Gastroesophageal sphincter (tissue), 3 donors: ENCODE measurements around the gene PDE2A.

Experiments
- CTCF ChIP-seq, 4 experiments: fragments of 200-600 bp in 2 of 4; fragments of 450-650 bp in 2 of 4; sonication (generic) in 1 of 4; IDR thresholded peaks; one replicate each; pipeline ENCODE4 v1.5.1; 2017 to 2019; ENCODE audit warnings: antibody characterized with exemption in 4 of 4, mild to moderate bottlenecking in 2 of 4, moderate library complexity in 2 of 4
- POLR2A ChIP-seq, 2 donors: fragments of 450-650 bp; IDR thresholded peaks; one replicate each; pipeline ENCODE4 v1.6.1; 2017; ENCODE audit warnings: antibody characterized with exemption in 2 of 2, mild to moderate bottlenecking in 2 of 2, moderate library complexity in 1 of 2
- POLR2AphosphoS5 ChIP-seq: sonication (generic); formaldehyde crosslinking; IDR thresholded peaks from one replicate; pipeline ENCODE4 v1.6.1; 2017; ENCODE audit warnings: antibody characterized with exemption

- TF ChIP-seq CTCF (IDR thresholded peaks at IDR 0.05) (no peak), POLR2A (IDR thresholded peaks at IDR 0.05) (no peak), POLR2AphosphoS5 (no peak)
Observed at GRCh38 chr11:72669527-72669926, 4.7 kb downstream of the PDE2A start.
